Panc1 (cell line): ENCODE results near the gene GRIN1. TPM values are rescaled to one million over a fixed set of nuclear protein-coding genes. Genes with fewer than 3 reads are reported as not detected.

ENCODE experiments used
- ATAC-seq: fragments of 200-7000 bp; cut with Tn5 transposase; 2 replicates; pipeline ENCODE4 v1.9.1; 2020; ENCODE audit warnings: mild to moderate bottlenecking, moderate library complexity
- BruUV-seq: library from RNA; stranded (reverse); fragments of 400-500 nt; replicated peaks from 2 replicates; lab custom pipeline; 2021; lab: Mats Ljungman, UMichigan
- CTCF ChIA-PET: fragments of 300-600 bp; sonication (Branson Sonifier 250); formaldehyde crosslinking; loops from one replicate; lab custom pipeline; 2022; ENCODE audit warnings: antibody characterized with exemption; lab: Charles Lee
- POLR2A ChIA-PET: fragments of 300-600 bp; sonication (Branson Sonifier 250); formaldehyde crosslinking; loops from one replicate; lab custom pipeline; 2022; ENCODE audit warnings: antibody characterized with exemption; lab: Charles Lee
- DNase-seq: peaks from one replicate; pipeline ENCODE4 v3.0.0-alpha.2; 2010; ENCODE audit warnings: low read depth, low spot score
- H3K27ac ChIP-seq: 2 replicates; pipeline ENCODE4 v1.5.1; 2011; ENCODE audit warnings: mild to moderate bottlenecking, low read length, inconsistent platforms
- H3K27me3 ChIP-seq: fragments of 200-500 bp; sonication (Bioruptor generic); 2 replicates; pipeline ENCODE4 v1.6.0; 2014; ENCODE audit warnings: low read length, inconsistent platforms; ENCODE audit not compliant: control insufficient read depth, insufficient read depth
- H3K36me3 ChIP-seq: fragments of 200-500 bp; sonication (Bioruptor generic); 2 replicates; pipeline ENCODE4 v1.5.1; 2014; ENCODE audit warnings: inconsistent platforms, mild to moderate bottlenecking, low read length, moderate library complexity; ENCODE audit not compliant: control insufficient read depth, insufficient read depth
- H3K4me1 ChIP-seq: 2 replicates; pipeline ENCODE4 v1.5.1; 2011; ENCODE audit warnings: inconsistent platforms, mild to moderate bottlenecking, low read length, moderate library complexity; ENCODE audit not compliant: control insufficient read depth, insufficient read depth
- H3K4me3 ChIP-seq, 2 experiments: 2 replicates each; pipeline ENCODE4 v1.5.1; 2011 to 2012; ENCODE audit warnings: low read depth in 2 of 2, low read length in 2 of 2, mild to moderate bottlenecking in 2 of 2, inconsistent platforms in 1 of 2, moderate library complexity in 1 of 2
- H3K9me3 ChIP-seq: fragments of 200-500 bp; sonication (Bioruptor generic); 2 replicates; pipeline ENCODE4 v1.5.1; 2014; ENCODE audit warnings: low read depth, mild to moderate bottlenecking, inconsistent platforms, low read length, moderate library complexity; ENCODE audit not compliant: control insufficient read depth, insufficient read depth
- POLR2AphosphoS5 ChIP-seq: IDR thresholded peaks from 2 replicates; pipeline ENCODE4 v1.6.1; 2012; ENCODE audit warnings: mild to moderate bottlenecking, low read depth, low read length, moderate library complexity
- SIN3A ChIP-seq: IDR thresholded peaks from 2 replicates; pipeline ENCODE4 v1.6.1; 2012; ENCODE audit warnings: low read depth, mild to moderate bottlenecking, low read length, moderate library complexity, borderline replicate concordance; ENCODE audit not compliant: insufficient read depth
- TCF7L2 ChIP-seq: IDR thresholded peaks from 2 replicates; pipeline ENCODE4 v1.6.1; 2011; ENCODE audit warnings: mild to moderate bottlenecking, low read depth, low read length, inconsistent platforms
- in situ Hi-C: cut with HindIII; loops from 2 replicates; pipeline ENCODE4 v1.10.0; 2016; ENCODE audit warnings: low sequenced_read_pairs, low pct_unique_long_range_greater_than_20kb
- intact Hi-C: fragments of 100-400 bp; cut with micrococcal nuclease; formaldehyde crosslinking; loops from one replicate; pipeline ENCODE4 v1.10.0; 2022; ENCODE audit not compliant: unreplicated experiment
- total RNA-seq: library from RNA; stranded (reverse); gene quantifications from one replicate; pipeline ENCODE4 v1.2.1, GENCODE V29; 2021; ENCODE audit not compliant: unreplicated experiment
- TF ChIP-seq, protein P1 (sequence below): fragments of 450-650 bp; IDR thresholded peaks from 2 replicates; pipeline ENCODE4 v1.5.1; 2017; ENCODE audit warnings: mild to moderate bottlenecking
- TF ChIP-seq, protein P2 (sequence below), 2 experiments: IDR thresholded peaks; 2 replicates each; pipeline ENCODE4 v1.6.1; 2011 to 2012; ENCODE audit warnings: low read depth in 2 of 2, control low read depth in 1 of 2, low read length in 1 of 2, mild to moderate bottlenecking in 1 of 2, moderate library complexity in 1 of 2; ENCODE audit not compliant: insufficient read depth in 1 of 2

GRIN1 gene
- total RNA-seq, 1 experiment from 2014 or later: 4.9 TPM

DNA sequence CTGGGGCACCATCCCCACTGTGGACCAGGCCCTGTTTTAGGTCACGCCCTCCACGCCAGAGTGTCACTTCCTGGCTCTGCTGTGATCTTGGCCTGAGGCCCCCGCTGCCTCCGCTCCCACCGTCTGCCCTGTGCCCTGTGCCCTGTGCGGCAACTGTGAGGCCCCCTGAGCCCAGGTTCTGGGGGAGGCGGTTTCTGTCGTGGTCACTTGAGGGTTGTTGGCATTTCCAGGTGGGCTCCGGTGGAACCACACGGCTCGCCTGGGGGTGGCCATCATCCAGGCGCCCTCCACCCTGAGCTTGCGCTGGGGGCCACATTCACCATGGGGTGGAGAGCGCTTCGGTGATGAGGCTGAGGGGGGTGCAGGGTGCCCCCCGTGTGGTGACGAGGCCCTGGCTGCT, 31.0 kb upstream of the GRIN1 start:
- Histone ChIP-seq H3K27me3 (no peaks in the 10 kb centered on the region), H3K4me3 (no peak overlapping the region), H3K36me3 (no peaks in the 10 kb centered on the region), H3K4me1 (no peaks in the 10 kb centered on the region), H3K9me3 (no peaks in the 10 kb centered on the region), H3K27ac (no peak overlapping the region)
- in situ Hi-C loops (no loop called here), intact Hi-C loops (no loop called here)
- TF ChIP-seq SIN3A: no peak
- no peak for TF ChIP-seq POLR2AphosphoS5
- TF ChIP-seq, protein P1, sequence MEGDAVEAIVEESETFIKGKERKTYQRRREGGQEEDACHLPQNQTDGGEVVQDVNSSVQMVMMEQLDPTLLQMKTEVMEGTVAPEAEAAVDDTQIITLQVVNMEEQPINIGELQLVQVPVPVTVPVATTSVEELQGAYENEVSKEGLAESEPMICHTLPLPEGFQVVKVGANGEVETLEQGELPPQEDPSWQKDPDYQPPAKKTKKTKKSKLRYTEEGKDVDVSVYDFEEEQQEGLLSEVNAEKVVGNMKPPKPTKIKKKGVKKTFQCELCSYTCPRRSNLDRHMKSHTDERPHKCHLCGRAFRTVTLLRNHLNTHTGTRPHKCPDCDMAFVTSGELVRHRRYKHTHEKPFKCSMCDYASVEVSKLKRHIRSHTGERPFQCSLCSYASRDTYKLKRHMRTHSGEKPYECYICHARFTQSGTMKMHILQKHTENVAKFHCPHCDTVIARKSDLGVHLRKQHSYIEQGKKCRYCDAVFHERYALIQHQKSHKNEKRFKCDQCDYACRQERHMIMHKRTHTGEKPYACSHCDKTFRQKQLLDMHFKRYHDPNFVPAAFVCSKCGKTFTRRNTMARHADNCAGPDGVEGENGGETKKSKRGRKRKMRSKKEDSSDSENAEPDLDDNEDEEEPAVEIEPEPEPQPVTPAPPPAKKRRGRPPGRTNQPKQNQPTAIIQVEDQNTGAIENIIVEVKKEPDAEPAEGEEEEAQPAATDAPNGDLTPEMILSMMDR: no peak
- TF ChIP-seq, protein P2, sequence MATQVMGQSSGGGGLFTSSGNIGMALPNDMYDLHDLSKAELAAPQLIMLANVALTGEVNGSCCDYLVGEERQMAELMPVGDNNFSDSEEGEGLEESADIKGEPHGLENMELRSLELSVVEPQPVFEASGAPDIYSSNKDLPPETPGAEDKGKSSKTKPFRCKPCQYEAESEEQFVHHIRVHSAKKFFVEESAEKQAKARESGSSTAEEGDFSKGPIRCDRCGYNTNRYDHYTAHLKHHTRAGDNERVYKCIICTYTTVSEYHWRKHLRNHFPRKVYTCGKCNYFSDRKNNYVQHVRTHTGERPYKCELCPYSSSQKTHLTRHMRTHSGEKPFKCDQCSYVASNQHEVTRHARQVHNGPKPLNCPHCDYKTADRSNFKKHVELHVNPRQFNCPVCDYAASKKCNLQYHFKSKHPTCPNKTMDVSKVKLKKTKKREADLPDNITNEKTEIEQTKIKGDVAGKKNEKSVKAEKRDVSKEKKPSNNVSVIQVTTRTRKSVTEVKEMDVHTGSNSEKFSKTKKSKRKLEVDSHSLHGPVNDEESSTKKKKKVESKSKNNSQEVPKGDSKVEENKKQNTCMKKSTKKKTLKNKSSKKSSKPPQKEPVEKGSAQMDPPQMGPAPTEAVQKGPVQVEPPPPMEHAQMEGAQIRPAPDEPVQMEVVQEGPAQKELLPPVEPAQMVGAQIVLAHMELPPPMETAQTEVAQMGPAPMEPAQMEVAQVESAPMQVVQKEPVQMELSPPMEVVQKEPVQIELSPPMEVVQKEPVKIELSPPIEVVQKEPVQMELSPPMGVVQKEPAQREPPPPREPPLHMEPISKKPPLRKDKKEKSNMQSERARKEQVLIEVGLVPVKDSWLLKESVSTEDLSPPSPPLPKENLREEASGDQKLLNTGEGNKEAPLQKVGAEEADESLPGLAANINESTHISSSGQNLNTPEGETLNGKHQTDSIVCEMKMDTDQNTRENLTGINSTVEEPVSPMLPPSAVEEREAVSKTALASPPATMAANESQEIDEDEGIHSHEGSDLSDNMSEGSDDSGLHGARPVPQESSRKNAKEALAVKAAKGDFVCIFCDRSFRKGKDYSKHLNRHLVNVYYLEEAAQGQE (IDR thresholded peaks at IDR 0.05; ENCODE audit: insufficient read depth in 1 of 2, low read depth in 2 of 2, low read length in 1 of 2): no peak
- no peak for TF ChIP-seq TCF7L2
- CTCF ChIA-PET: no interaction called here
- ATAC-seq (no peak), DNase-seq (no peak)
- BruUV-seq: no TSS peak
- POLR2A ChIA-PET: no interaction called here

DNA sequence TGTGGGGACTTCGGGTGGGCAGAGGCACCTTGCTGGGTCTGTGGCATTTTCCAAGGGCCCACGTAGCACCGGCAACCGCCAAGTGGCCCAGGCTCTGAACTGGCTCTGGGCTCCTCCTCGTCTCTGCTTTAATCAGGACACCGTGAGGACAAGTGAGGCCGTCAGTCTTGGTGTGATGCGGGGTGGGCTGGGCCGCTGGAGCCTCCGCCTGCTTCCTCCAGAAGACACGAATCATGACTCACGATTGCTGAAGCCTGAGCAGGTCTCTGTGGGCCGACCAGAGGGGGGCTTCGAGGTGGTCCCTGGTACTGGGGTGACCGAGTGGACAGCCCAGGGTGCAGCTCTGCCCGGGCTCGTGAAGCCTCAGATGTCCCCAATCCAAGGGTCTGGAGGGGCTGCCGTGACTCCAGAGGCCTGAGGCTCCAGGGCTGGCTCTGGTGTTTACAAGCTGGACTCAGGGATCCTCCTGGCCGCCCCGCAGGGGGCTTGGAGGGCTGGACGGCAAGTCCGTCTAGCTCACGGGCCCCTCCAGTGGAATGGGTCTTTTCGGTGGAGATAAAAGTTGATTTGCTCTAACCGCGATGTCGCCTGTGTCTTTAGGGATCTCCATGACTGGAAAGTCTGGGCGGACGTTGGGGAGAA, 30.2 kb upstream of the GRIN1 start:
- ChIA-PET POLR2A (no interaction called here), CTCF (no interaction called here)
- intact Hi-C loops: no loop called here
- no peaks in the 10 kb centered on the region for H3K9me3 ChIP-seq
- H3K27ac ChIP-seq: no peak overlapping the region
- H3K27me3 ChIP-seq: no peaks in the 10 kb centered on the region
- no peaks in the 10 kb centered on the region for H3K4me1 ChIP-seq
- in situ Hi-C loops: no loop called here
- DNase-seq: no peak
- no peaks in the 10 kb centered on the region for H3K36me3 ChIP-seq
- TF ChIP-seq, protein P1: no peak
- no peak for TF ChIP-seq SIN3A
- TF ChIP-seq TCF7L2: no peak
- no peak for TF ChIP-seq POLR2AphosphoS5
- TF ChIP-seq, protein P2 (IDR thresholded peaks at IDR 0.05; ENCODE audit: insufficient read depth in 1 of 2, low read depth in 2 of 2, low read length in 1 of 2): no peak
- no peak for ATAC-seq
- BruUV-seq: TSS peak; percentile 87
- no peak overlapping the region for H3K4me3 ChIP-seq
